Measurements from ENCODE around the gene LCN6.

The LCN6 gene

GRCh38 chr9:136784249-136784996 lies 36.1 kb upstream of the LCN6 start:
- Histone ChIP-seq H3K27ac (ENCODE audit: low read depth, low read length) (no peak overlapping the region), H3K27me3 (ENCODE audit: control insufficient read depth in 5 of 5, insufficient read depth in 4 of 5, low read length in 5 of 5) (no peaks in the 10 kb centered on the region), H3K4me1 (ENCODE audit: control insufficient read depth in 5 of 5, insufficient read depth in 5 of 5, low read length in 5 of 5) (peaks cover 0 to 3% (median 0%) of the 10 kb centered on the region in 5 donors), H3K4me3 (ENCODE audit: low read depth in 1 of 5, low read length in 5 of 5) (no peak overlapping the region), H3K9me3 (ENCODE audit: control insufficient read depth in 5 of 5, low read length in 5 of 5) (no peaks in the 10 kb centered on the region), H3K9ac (ENCODE audit: low read length in 5 of 5) (no peak overlapping the region), H3K36me3 (ENCODE audit: control insufficient read depth in 5 of 5, insufficient read depth in 5 of 5, low read length in 5 of 5) (no peaks in the 10 kb centered on the region)

- Histone ChIP-seq H3K27me3 (ENCODE audit: control insufficient read depth in 5 of 5, insufficient read depth in 4 of 5, low read length in 5 of 5) (peaks cover 0 to 7% (median 0%) of the 10 kb centered on the region in 5 donors), H3K9ac (ENCODE audit: low read length in 5 of 5) (no peak overlapping the region), H3K4me3 (ENCODE audit: low read depth in 1 of 5, low read length in 5 of 5) (no peak overlapping the region), H3K9me3 (ENCODE audit: control insufficient read depth in 5 of 5, low read length in 5 of 5) (no peaks in the 10 kb centered on the region), H3K4me1 (ENCODE audit: control insufficient read depth in 5 of 5, insufficient read depth in 5 of 5, low read length in 5 of 5) (no peaks in the 10 kb centered on the region), H3K27ac (ENCODE audit: low read depth, low read length) (no peak overlapping the region), H3K36me3 (ENCODE audit: control insufficient read depth in 5 of 5, insufficient read depth in 5 of 5, low read length in 5 of 5) (no peaks in the 10 kb centered on the region)
These were observed 34.1 kb upstream of the LCN6 start for GRCh38 chr9:136782452-136782851.

- no peaks in the 10 kb centered on the region for H3K36me3 ChIP-seq (ENCODE audit: control insufficient read depth in 5 of 5, insufficient read depth in 5 of 5, low read length in 5 of 5)
- H3K9me3 ChIP-seq (ENCODE audit: control insufficient read depth in 5 of 5, low read length in 5 of 5) = no peaks in the 10 kb centered on the region
- no peak overlapping the region for H3K9ac ChIP-seq (ENCODE audit: low read length in 5 of 5)
- no peaks in the 10 kb centered on the region for H3K4me1 ChIP-seq (ENCODE audit: control insufficient read depth in 5 of 5, insufficient read depth in 5 of 5, low read length in 5 of 5)
- H3K27ac ChIP-seq (ENCODE audit: low read depth, low read length) = no peak overlapping the region
- H3K27me3 ChIP-seq (ENCODE audit: control insufficient read depth in 5 of 5, insufficient read depth in 4 of 5, low read length in 5 of 5) = peaks cover 0 to 13% (median 3%) of the 10 kb centered on the region in 5 donors
- no peak overlapping the region for H3K4me3 ChIP-seq (ENCODE audit: low read depth in 1 of 5, low read length in 5 of 5)
These were observed 31.5 kb upstream of the LCN6 start for GRCh38 chr9:136779808-136780207.

- no peak overlapping the region for H3K9ac ChIP-seq (ENCODE audit: low read length in 5 of 5)
- H3K4me1 ChIP-seq (ENCODE audit: control insufficient read depth in 5 of 5, insufficient read depth in 5 of 5, low read length in 5 of 5) = no peaks in the 10 kb centered on the region
- peaks cover 0 to 14% (median 9%) of the 10 kb centered on the region in 5 donors for H3K9me3 ChIP-seq (ENCODE audit: control insufficient read depth in 5 of 5, low read length in 5 of 5)
- H3K4me3 ChIP-seq (ENCODE audit: low read depth in 1 of 5, low read length in 5 of 5) = no peak overlapping the region
- H3K27me3 ChIP-seq (ENCODE audit: control insufficient read depth in 5 of 5, insufficient read depth in 4 of 5, low read length in 5 of 5) = peaks cover 0 to 13% (median 4%) of the 10 kb centered on the region in 5 donors
- no peaks in the 10 kb centered on the region for H3K36me3 ChIP-seq (ENCODE audit: control insufficient read depth in 5 of 5, insufficient read depth in 5 of 5, low read length in 5 of 5)
- H3K27ac ChIP-seq (ENCODE audit: low read depth, low read length) = no peak overlapping the region
These were observed 29.0 kb upstream of the LCN6 start for GRCh38 chr9:136777359-136777758.

- no peaks in the 10 kb centered on the region for H3K4me1 ChIP-seq (ENCODE audit: control insufficient read depth in 5 of 5, insufficient read depth in 5 of 5, low read length in 5 of 5)
- H3K4me3 ChIP-seq (ENCODE audit: low read depth in 1 of 5, low read length in 5 of 5) = no peak overlapping the region
- no peak overlapping the region for H3K9ac ChIP-seq (ENCODE audit: low read length in 5 of 5)
These were observed 28.6 kb upstream of the LCN6 start for GRCh38 chr9:136776947-136777346.

GRCh38 chr9:136775191-136775590 lies 26.9 kb upstream of the LCN6 start:
- Histone ChIP-seq H3K36me3 (ENCODE audit: control insufficient read depth in 5 of 5, insufficient read depth in 5 of 5, low read length in 5 of 5) (no peaks in the 10 kb centered on the region), H3K9ac (ENCODE audit: low read length in 5 of 5) (no peak overlapping the region), H3K9me3 (ENCODE audit: control insufficient read depth in 5 of 5, low read length in 5 of 5) (peaks cover 0 to 14% (median 9%) of the 10 kb centered on the region in 5 donors), H3K4me3 (ENCODE audit: low read depth in 1 of 5, low read length in 5 of 5) (no peak overlapping the region), H3K27ac (ENCODE audit: low read depth, low read length) (no peak overlapping the region), H3K27me3 (ENCODE audit: control insufficient read depth in 5 of 5, insufficient read depth in 4 of 5, low read length in 5 of 5) (peaks cover 0 to 13% (median 4%) of the 10 kb centered on the region in 5 donors), H3K4me1 (ENCODE audit: control insufficient read depth in 5 of 5, insufficient read depth in 5 of 5, low read length in 5 of 5) (no peaks in the 10 kb centered on the region)

More at GRCh38 chr9:136776947-136777346, 28.6 kb upstream of the LCN6 start:
- H3K9me3 ChIP-seq (ENCODE audit: control insufficient read depth in 5 of 5, low read length in 5 of 5) = peaks cover 0 to 14% (median 9%) of the 10 kb centered on the region in 5 donors
- H3K36me3 ChIP-seq (ENCODE audit: control insufficient read depth in 5 of 5, insufficient read depth in 5 of 5, low read length in 5 of 5) = no peaks in the 10 kb centered on the region
- H3K27me3 ChIP-seq (ENCODE audit: control insufficient read depth in 5 of 5, insufficient read depth in 4 of 5, low read length in 5 of 5) = peaks cover 0 to 13% (median 4%) of the 10 kb centered on the region in 5 donors
- H3K27ac ChIP-seq (ENCODE audit: low read depth, low read length) = no peak overlapping the region

GRCh38 chr9:136774416-136775045 lies 26.2 kb upstream of the LCN6 start:
- Histone ChIP-seq H3K27me3 (ENCODE audit: control insufficient read depth in 5 of 5, insufficient read depth in 4 of 5, low read length in 5 of 5) (peaks cover 0 to 13% (median 4%) of the 10 kb centered on the region in 5 donors), H3K9ac (ENCODE audit: low read length in 5 of 5) (no peak overlapping the region), H3K4me3 (ENCODE audit: low read depth in 1 of 5, low read length in 5 of 5) (no peak overlapping the region), H3K4me1 (ENCODE audit: control insufficient read depth in 5 of 5, insufficient read depth in 5 of 5, low read length in 5 of 5) (no peaks in the 10 kb centered on the region), H3K9me3 (ENCODE audit: control insufficient read depth in 5 of 5, low read length in 5 of 5) (peaks cover 0 to 14% (median 9%) of the 10 kb centered on the region in 5 donors), H3K27ac (ENCODE audit: low read depth, low read length) (no peak overlapping the region), H3K36me3 (ENCODE audit: control insufficient read depth in 5 of 5, insufficient read depth in 5 of 5, low read length in 5 of 5) (no peaks in the 10 kb centered on the region)

GRCh38 chr9:136773386-136774044 lies 25.2 kb upstream of the LCN6 start:
- Histone ChIP-seq H3K27ac (ENCODE audit: low read depth, low read length) (no peak overlapping the region), H3K9ac (ENCODE audit: low read length in 5 of 5) (no peak overlapping the region), H3K4me3 (ENCODE audit: low read depth in 1 of 5, low read length in 5 of 5) (no peak overlapping the region), H3K27me3 (ENCODE audit: control insufficient read depth in 5 of 5, insufficient read depth in 4 of 5, low read length in 5 of 5) (peaks cover 0 to 13% (median 3%) of the 10 kb centered on the region in 5 donors), H3K36me3 (ENCODE audit: control insufficient read depth in 5 of 5, insufficient read depth in 5 of 5, low read length in 5 of 5) (no peaks in the 10 kb centered on the region), H3K4me1 (ENCODE audit: control insufficient read depth in 5 of 5, insufficient read depth in 5 of 5, low read length in 5 of 5) (no peaks in the 10 kb centered on the region), H3K9me3 (ENCODE audit: control insufficient read depth in 5 of 5, low read length in 5 of 5) (peaks cover 0 to 14% (median 9%) of the 10 kb centered on the region in 5 donors)

GRCh38 chr9:136771907-136772415 lies 23.6 kb upstream of the LCN6 start:
- Histone ChIP-seq H3K27ac (ENCODE audit: low read depth, low read length) (no peak overlapping the region), H3K27me3 (ENCODE audit: control insufficient read depth in 5 of 5, insufficient read depth in 4 of 5, low read length in 5 of 5) (peaks cover 0 to 11% (median 6%) of the 10 kb centered on the region in 5 donors), H3K4me3 (ENCODE audit: low read depth in 1 of 5, low read length in 5 of 5) (no peak overlapping the region), H3K9me3 (ENCODE audit: control insufficient read depth in 5 of 5, low read length in 5 of 5) (peaks cover 0 to 14% (median 9%) of the 10 kb centered on the region in 5 donors), H3K36me3 (ENCODE audit: control insufficient read depth in 5 of 5, insufficient read depth in 5 of 5, low read length in 5 of 5) (no peaks in the 10 kb centered on the region), H3K4me1 (ENCODE audit: control insufficient read depth in 5 of 5, insufficient read depth in 5 of 5, low read length in 5 of 5) (no peaks in the 10 kb centered on the region), H3K9ac (ENCODE audit: low read length in 5 of 5) (no peak overlapping the region)
